Nephron progenitor cell (in vitro differentiated cells): ENCODE results near the gene C1orf115.

Experiments used
- DNase-seq: peaks from one replicate; pipeline ENCODE4 v3.0.0; 2021
- H3K27ac Mint-ChIP-seq: 2 replicates; pipeline ENCODE4 v1.8.0; 2021; ENCODE audit warnings: mild to moderate bottlenecking, moderate library complexity, mixed read lengths
- H3K27me3 Mint-ChIP-seq: 2 replicates; pipeline ENCODE4 v1.8.0; 2021; ENCODE audit warnings: mild to moderate bottlenecking, low read depth, mixed read lengths; ENCODE audit not compliant: poor library complexity
- H3K36me3 Mint-ChIP-seq: 2 replicates; pipeline ENCODE4 v1.8.0; 2021; ENCODE audit warnings: low read depth, mixed read lengths
- H3K4me1 Mint-ChIP-seq: 2 replicates; pipeline ENCODE4 v1.8.0; 2021; ENCODE audit warnings: mixed read lengths
- H3K4me3 Mint-ChIP-seq: 2 replicates; pipeline ENCODE4 v1.8.0; 2021; ENCODE audit warnings: mild to moderate bottlenecking, moderate library complexity, mixed read lengths
- H3K9me3 Mint-ChIP-seq: 2 replicates; pipeline ENCODE4 v1.8.0; 2021; ENCODE audit warnings: mild to moderate bottlenecking, moderate library complexity, mixed read lengths
- CTCF ChIP-seq: fragments of 200-600 bp; sonication (generic); IDR thresholded peaks from 2 replicates; pipeline ENCODE4 v1.5.0; 2021; ENCODE audit warnings: antibody characterized with exemption

C1orf115 gene

GRCh38 chr1:220690140-220691052 lies at the start of gene C1orf115:
TSS of gene C1orf115 (plus strand) at chr1:220690363. CDS start at chr1:220690403, 40 bp downstream.
- peak within 1 kb of the TSS; percentile 87 for H3K4me3 Mint-ChIP-seq
- H3K36me3 Mint-ChIP-seq = no peaks in the 10 kb centered on the region
- peak; percentile 90 for DNase-seq
- H3K9me3 Mint-ChIP-seq = no peaks in the 10 kb centered on the region
- H3K4me1 Mint-ChIP-seq = peaks cover 12% of the 10 kb centered on the region
- H3K27ac Mint-ChIP-seq = no peak within 1 kb of the TSS
- TF ChIP-seq CTCF = peak; percentile 99
- H3K27me3 Mint-ChIP-seq = peaks cover 59% of the 10 kb centered on the region

GRCh38 chr1:220642285-220642684 lies 47.9 kb upstream of the C1orf115 start:
- Mint-ChIP-seq H3K27ac (no peak overlapping the region), H3K27me3 (peaks cover 4% of the 10 kb centered on the region), H3K36me3 (peaks cover 65% of the 10 kb centered on the region), H3K9me3 (peaks cover 44% of the 10 kb centered on the region), H3K4me3 (no peak overlapping the region), H3K4me1 (no peaks in the 10 kb centered on the region)
- TF ChIP-seq CTCF = no peak
- DNase-seq = no peak

- Mint-ChIP-seq H3K36me3 (peaks cover 11% of the 10 kb centered on the region), H3K27ac (no peak overlapping the region), H3K4me1 (no peaks in the 10 kb centered on the region), H3K4me3 (no peak overlapping the region), H3K9me3 (no peaks in the 10 kb centered on the region), H3K27me3 (no peaks in the 10 kb centered on the region)
- TF ChIP-seq CTCF = no peak
- no peak for DNase-seq
These were observed 37.2 kb upstream of the C1orf115 start for GRCh38 chr1:220652995-220653394.

- Mint-ChIP-seq H3K36me3 (peaks cover 11% of the 10 kb centered on the region), H3K4me1 (no peaks in the 10 kb centered on the region), H3K27me3 (no peaks in the 10 kb centered on the region), H3K9me3 (no peaks in the 10 kb centered on the region), H3K4me3 (no peak overlapping the region), H3K27ac (peak overlapping the region; percentile 5)
- DNase-seq = no peak
- TF ChIP-seq CTCF = no peak
These were observed 34.7 kb upstream of the C1orf115 start for GRCh38 chr1:220655509-220655908.

GRCh38 chr1:220655961-220656740 lies 34.0 kb upstream of the C1orf115 start:
- Mint-ChIP-seq H3K4me1 (no peaks in the 10 kb centered on the region), H3K36me3 (peaks cover 11% of the 10 kb centered on the region), H3K9me3 (no peaks in the 10 kb centered on the region), H3K27ac (peak overlapping the region; percentile 5), H3K4me3 (no peak overlapping the region), H3K27me3 (no peaks in the 10 kb centered on the region)
- DNase-seq = no peak
- no peak for TF ChIP-seq CTCF
